ENCODE data around the gene VN1R5.

- TF ChIP-seq CTCF (conservative IDR thresholded peaks at IDR 0.05; ENCODE audit: low read length) = no peak
- TF ChIP-seq EZH2phosphoT487 (IDR thresholded peaks at IDR 0.05; ENCODE audit: borderline replicate concordance, low read depth, low read length) = no peak
Measured at GRCh38 chr1:247296599-247297180, 40.8 kb downstream of the VN1R5 start.
